Measurements from ENCODE around the gene ACTR2. TPM values are rescaled to one million over a fixed set of nuclear protein-coding genes. Genes with fewer than 3 reads are reported as not detected.

The ACTR2 gene
- total RNA-seq, 4 donors from 2014 or later = 90.3 to 126 (median 109) TPM

GRCh38 chr2:65319674-65320041 lies 92.0 kb downstream of the ACTR2 start:
- no peak for ATAC-seq
- TF ChIP-seq EP300 (IDR thresholded peaks at IDR 0.05) = no peak
- no peak for TF ChIP-seq POLR2A (IDR thresholded peaks at IDR 0.05)
- TF ChIP-seq CTCF (IDR thresholded peaks at IDR 0.05) = no peak
- no peak for TF ChIP-seq POLR2AphosphoS5 (IDR thresholded peaks at IDR 0.05)
- H3K4me1 ChIP-seq = peaks cover 0 to 8% (median 0%) of the 10 kb centered on the region in 3 donors
- no peaks in the 10 kb centered on the region for H3K9me3 ChIP-seq
- no peak overlapping the region for H3K4me3 ChIP-seq
- whole genome bisulfite sequencing, 2 donors (ENCODE audit: low coverage in 1 of 2) = no CpG with 5 or more reads among the region's 1 CpG
- H3K27ac ChIP-seq = peak overlapping the region in 2 of 4 donors; percentile 14 to 37
- peaks cover 0 to 20% of the 10 kb centered on the region in 2 donors for H3K36me3 ChIP-seq
- no peaks in the 10 kb centered on the region for H3K27me3 ChIP-seq

GRCh38 chr2:65320042-65320725 lies 92.6 kb downstream of the ACTR2 start:
- Histone ChIP-seq H3K4me3 (no peak overlapping the region), H3K9me3 (no peaks in the 10 kb centered on the region), H3K27ac (peak overlapping the region in 1 of 4 donors; percentile 14), H3K36me3 (peaks cover 0 to 18% of the 10 kb centered on the region in 2 donors), H3K4me1 (peaks cover 0 to 8% (median 0%) of the 10 kb centered on the region in 3 donors), H3K27me3 (no peaks in the 10 kb centered on the region)
- peak; percentile 69 for ATAC-seq
- 51 to 76% methylated on average over 6 to 7 of the region's 9 CpGs for WGBS, 2 donors (ENCODE audit: low coverage in 1 of 2)
- no peak for TF ChIP-seq EP300 (IDR thresholded peaks at IDR 0.05)
- no peak for TF ChIP-seq CTCF (IDR thresholded peaks at IDR 0.05)
- TF ChIP-seq POLR2A (IDR thresholded peaks at IDR 0.05) = no peak
- TF ChIP-seq POLR2AphosphoS5 (IDR thresholded peaks at IDR 0.05) = no peak

Other genes starting within 250 kb of the ACTR2 start
- 10 to 100 TPM in 3 of 4 donors, 1 to 10 TPM in 1; 9.0 to 13.8 (median 11.3) TPM for gene SLC1A4, start 238.4 kb upstream of the ACTR2 start, total RNA-seq
- 10 to 100 TPM; 26.3 to 48.9 (median 30.3) TPM for gene CEP68, start 171.4 kb upstream of the ACTR2 start, total RNA-seq
- 10 to 100 TPM; 67.7 to 89.4 (median 79.5) TPM for gene RAB1A, start 97.7 kb upstream of the ACTR2 start, total RNA-seq
- 10 to 100 TPM; 12.5 to 21.2 (median 13.8) TPM for gene SPRED2, start 204.8 kb downstream of the ACTR2 start, total RNA-seq